MCF 10A (cell line): Measurements from ENCODE around the gene TAS1R2. TPM values are rescaled to one million over a fixed set of nuclear protein-coding genes. Genes with fewer than 3 reads are reported as not detected.

Experiments
- BruUV-seq: library from RNA; stranded (reverse); fragments of 400-500 nt; replicated peaks from 2 replicates; lab custom pipeline; 2021; lab: Mats Ljungman, UMichigan
- CTCF ChIA-PET: fragments of 300-600 bp; sonication (Branson Sonifier 250); formaldehyde crosslinking; extraction: SDS; loops from one replicate; lab custom pipeline; 2021; ENCODE audit warnings: antibody characterized with exemption, inconsistent platforms; lab: Yijun Ruan, JAX
- POLR2A ChIA-PET: fragments of 300-600, 350-650 bp; sonication (Branson Sonifier 250); formaldehyde crosslinking; extraction: SDS; loops from one replicate; lab custom pipeline; 2020; ENCODE audit warnings: antibody characterized with exemption, inconsistent platforms; lab: Yijun Ruan, JAX
- DNase-seq: peaks from one replicate; pipeline ENCODE4 v3.0.0-alpha.2; 2018; ENCODE audit not compliant: unreplicated experiment
- H3K27ac Mint-ChIP-seq: one replicate; pipeline ENCODE4 v1.8.0; 2022; ENCODE audit warnings: mild to moderate bottlenecking, low read depth, mixed read lengths; ENCODE audit not compliant: unreplicated experiment
- H3K27me3 Mint-ChIP-seq: one replicate; pipeline ENCODE4 v1.8.0; 2022; ENCODE audit warnings: mixed read lengths; ENCODE audit not compliant: insufficient read depth, unreplicated experiment
- H3K36me3 Mint-ChIP-seq: one replicate; pipeline ENCODE4 v1.8.0; 2022; ENCODE audit warnings: mild to moderate bottlenecking, moderate library complexity, mixed read lengths; ENCODE audit not compliant: insufficient read depth, unreplicated experiment
- H3K4me1 Mint-ChIP-seq: one replicate; pipeline ENCODE4 v1.8.0; 2022; ENCODE audit warnings: mixed read lengths; ENCODE audit not compliant: insufficient read depth, unreplicated experiment
- H3K4me3 Mint-ChIP-seq: one replicate; pipeline ENCODE4 v1.8.0; 2022; ENCODE audit warnings: mild to moderate bottlenecking, moderate library complexity, mixed read lengths; ENCODE audit not compliant: unreplicated experiment
- H3K9me3 Mint-ChIP-seq: one replicate; pipeline ENCODE4 v1.8.0; 2022; ENCODE audit warnings: mixed read lengths; ENCODE audit not compliant: unreplicated experiment
- intact Hi-C: fragments of 100-400 bp; cut with micrococcal nuclease; formaldehyde crosslinking; loops from 2 replicates; pipeline ENCODE4 v1.14.1; 2022
- total RNA-seq: library from RNA; stranded (reverse); gene quantifications from 2 replicates; pipeline ENCODE4 v1.2.3, GENCODE V29; 2022
- TF ChIP-seq, protein P1 (sequence below): fragments of 200-600 bp; IDR thresholded peaks from one replicate; pipeline ENCODE4 v1.8.0; 2022; ENCODE audit warnings: antibody characterized with exemption, mild to moderate bottlenecking; ENCODE audit not compliant: unreplicated experiment

Gene TAS1R2
- total RNA-seq, 1 experiment from 2014 or later: not detected

GRCh38 chr1:18891426-18891780, 31.9 kb upstream of the TAS1R2 start:
- no peaks in the 10 kb centered on the region for H3K4me1 Mint-ChIP-seq
- intact Hi-C loops: no loop called here
- H3K36me3 Mint-ChIP-seq: no peaks in the 10 kb centered on the region
- H3K4me3 Mint-ChIP-seq: no peak overlapping the region
- no peaks in the 10 kb centered on the region for H3K27me3 Mint-ChIP-seq
- H3K27ac Mint-ChIP-seq: no peak overlapping the region
- ChIA-PET CTCF (interaction anchor here (0.5 to 0.7 kb wide), 4 partner anchors 12 to 222 kb away, joined by 3 to 5 read pairs (median 3); no protein-coding TSS in a partner anchor), POLR2A (interaction anchor here (1.0 kb wide), 2 partner anchors 11 to 262 kb away, joined by 3 to 4 read pairs; partner anchors contain the start of gene ALDH4A1)
- no peaks in the 10 kb centered on the region for H3K9me3 Mint-ChIP-seq
- TF ChIP-seq, protein P1, sequence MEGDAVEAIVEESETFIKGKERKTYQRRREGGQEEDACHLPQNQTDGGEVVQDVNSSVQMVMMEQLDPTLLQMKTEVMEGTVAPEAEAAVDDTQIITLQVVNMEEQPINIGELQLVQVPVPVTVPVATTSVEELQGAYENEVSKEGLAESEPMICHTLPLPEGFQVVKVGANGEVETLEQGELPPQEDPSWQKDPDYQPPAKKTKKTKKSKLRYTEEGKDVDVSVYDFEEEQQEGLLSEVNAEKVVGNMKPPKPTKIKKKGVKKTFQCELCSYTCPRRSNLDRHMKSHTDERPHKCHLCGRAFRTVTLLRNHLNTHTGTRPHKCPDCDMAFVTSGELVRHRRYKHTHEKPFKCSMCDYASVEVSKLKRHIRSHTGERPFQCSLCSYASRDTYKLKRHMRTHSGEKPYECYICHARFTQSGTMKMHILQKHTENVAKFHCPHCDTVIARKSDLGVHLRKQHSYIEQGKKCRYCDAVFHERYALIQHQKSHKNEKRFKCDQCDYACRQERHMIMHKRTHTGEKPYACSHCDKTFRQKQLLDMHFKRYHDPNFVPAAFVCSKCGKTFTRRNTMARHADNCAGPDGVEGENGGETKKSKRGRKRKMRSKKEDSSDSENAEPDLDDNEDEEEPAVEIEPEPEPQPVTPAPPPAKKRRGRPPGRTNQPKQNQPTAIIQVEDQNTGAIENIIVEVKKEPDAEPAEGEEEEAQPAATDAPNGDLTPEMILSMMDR: no peak
- DNase-seq: no peak
- BruUV-seq: no TSS peak

DNA sequence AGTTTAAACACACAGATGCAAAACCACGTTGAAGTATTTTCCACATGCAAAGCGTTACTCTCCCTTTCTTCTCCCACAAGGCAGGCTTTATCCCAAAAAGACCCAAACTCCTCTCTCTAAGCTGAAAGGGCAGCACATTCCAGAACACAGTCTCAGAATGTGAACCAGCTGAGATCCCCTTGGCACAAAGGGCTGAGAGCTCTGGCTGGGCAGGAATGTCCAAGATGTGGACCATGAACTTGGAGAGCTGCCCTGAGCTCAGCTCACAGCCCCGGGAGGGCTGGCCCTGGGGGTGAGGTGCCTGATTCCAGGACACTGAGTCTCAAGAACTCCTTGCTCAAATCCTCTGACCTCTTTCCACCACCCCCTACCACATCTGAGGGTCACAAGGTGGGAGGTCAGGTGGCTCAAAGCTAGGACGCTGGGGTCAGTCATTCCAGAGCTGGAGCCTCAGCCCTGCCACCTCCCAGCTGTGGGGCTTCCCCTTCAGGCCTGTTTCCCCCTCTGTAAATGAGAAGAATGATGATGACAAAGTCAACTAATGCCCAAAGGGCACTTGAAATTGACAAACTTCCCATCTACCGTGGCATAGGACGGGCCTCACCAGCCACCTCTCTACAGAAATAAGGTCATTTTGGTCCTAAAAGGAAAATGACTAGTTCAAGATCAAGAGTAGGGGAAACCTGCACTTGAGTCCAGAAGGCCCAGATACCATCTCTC, 31.4 kb upstream of the TAS1R2 start:
- intact Hi-C loops: no loop called here
- TF ChIP-seq, protein P1: no peak
- BruUV-seq: no TSS peak
- DNase-seq: no peak
- ChIA-PET POLR2A (interaction anchor here (1.0 kb wide), 2 partner anchors 12 to 262 kb away, joined by 3 to 4 read pairs; partner anchors contain the start of gene ALDH4A1), CTCF (interaction anchor here (0.5 to 0.7 kb wide), 4 partner anchors 12 to 222 kb away, joined by 3 to 5 read pairs (median 3); no protein-coding TSS in a partner anchor)
- H3K4me1 Mint-ChIP-seq: peaks cover 3% of the 10 kb centered on the region
- peaks cover 2% of the 10 kb centered on the region for H3K36me3 Mint-ChIP-seq
- no peak overlapping the region for H3K4me3 Mint-ChIP-seq
- H3K27me3 Mint-ChIP-seq: no peaks in the 10 kb centered on the region
- H3K27ac Mint-ChIP-seq: no peak overlapping the region
- no peaks in the 10 kb centered on the region for H3K9me3 Mint-ChIP-seq

GRCh38 chr1:18886003-18886335, 26.5 kb upstream of the TAS1R2 start:
- TF ChIP-seq, protein P1: no peak
- CTCF ChIA-PET: interaction anchor here (0.7 to 5.7 kb wide), 6 partner anchors 12 to 210 kb away, joined by 3 to 34 read pairs (median 7); no protein-coding TSS in a partner anchor
- POLR2A ChIA-PET: interaction anchor here (2.5 kb wide), 1 partner anchor 16 kb away, joined by 17 read pairs; the partner anchor contains the start of gene ALDH4A1
- Mint-ChIP-seq H3K27me3 (no peaks in the 10 kb centered on the region), H3K4me1 (peaks cover 5% of the 10 kb centered on the region), H3K4me3 (no peak overlapping the region), H3K27ac (no peak overlapping the region), H3K9me3 (no peaks in the 10 kb centered on the region), H3K36me3 (peaks cover 6% of the 10 kb centered on the region)
- no TSS peak for BruUV-seq
- DNase-seq: peak; percentile 48
- intact Hi-C loops: no loop called here

- Mint-ChIP-seq H3K9me3 (no peaks in the 10 kb centered on the region), H3K4me3 (no peak overlapping the region), H3K4me1 (peaks cover 5% of the 10 kb centered on the region), H3K27ac (no peak overlapping the region), H3K27me3 (no peaks in the 10 kb centered on the region), H3K36me3 (peaks cover 6% of the 10 kb centered on the region)
- intact Hi-C loops: no loop called here
- no TSS peak for BruUV-seq
- POLR2A ChIA-PET: interaction anchor here (2.5 kb wide), 1 partner anchor 16 kb away, joined by 17 read pairs; the partner anchor contains the start of gene ALDH4A1
- CTCF ChIA-PET: interaction anchor here (0.6 to 5.7 kb wide), 12 partner anchors 11 to 288 kb away, joined by 3 to 34 read pairs (median 6); no protein-coding TSS in a partner anchor
- TF ChIP-seq, protein P1: no peak
- DNase-seq: no peak
Observed at GRCh38 chr1:18885311-18886002, 26.0 kb upstream of the TAS1R2 start.
